ENCODE results near the gene CALCB.

DNA sequence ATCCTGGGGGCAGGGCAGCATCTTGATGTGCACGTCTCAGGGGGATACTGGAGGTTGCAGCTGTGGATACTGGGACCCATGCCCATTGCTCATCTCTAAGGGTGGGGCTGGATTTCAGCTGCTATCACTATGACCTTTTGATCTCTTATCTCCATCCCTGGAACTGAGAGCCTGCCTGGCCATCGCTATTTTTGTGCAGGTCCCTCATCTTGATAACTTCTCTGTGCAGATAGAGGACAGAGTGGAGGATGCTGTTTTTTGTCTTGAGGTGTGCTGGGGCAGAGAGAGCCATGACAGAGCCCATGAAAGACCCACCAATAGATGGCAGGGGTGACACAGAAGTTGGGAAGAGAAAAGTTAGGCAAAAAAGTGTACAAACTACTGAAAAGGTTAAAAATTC is 36.2 kb downstream of the CALCB start:
- TF ChIP-seq, protein P1, sequence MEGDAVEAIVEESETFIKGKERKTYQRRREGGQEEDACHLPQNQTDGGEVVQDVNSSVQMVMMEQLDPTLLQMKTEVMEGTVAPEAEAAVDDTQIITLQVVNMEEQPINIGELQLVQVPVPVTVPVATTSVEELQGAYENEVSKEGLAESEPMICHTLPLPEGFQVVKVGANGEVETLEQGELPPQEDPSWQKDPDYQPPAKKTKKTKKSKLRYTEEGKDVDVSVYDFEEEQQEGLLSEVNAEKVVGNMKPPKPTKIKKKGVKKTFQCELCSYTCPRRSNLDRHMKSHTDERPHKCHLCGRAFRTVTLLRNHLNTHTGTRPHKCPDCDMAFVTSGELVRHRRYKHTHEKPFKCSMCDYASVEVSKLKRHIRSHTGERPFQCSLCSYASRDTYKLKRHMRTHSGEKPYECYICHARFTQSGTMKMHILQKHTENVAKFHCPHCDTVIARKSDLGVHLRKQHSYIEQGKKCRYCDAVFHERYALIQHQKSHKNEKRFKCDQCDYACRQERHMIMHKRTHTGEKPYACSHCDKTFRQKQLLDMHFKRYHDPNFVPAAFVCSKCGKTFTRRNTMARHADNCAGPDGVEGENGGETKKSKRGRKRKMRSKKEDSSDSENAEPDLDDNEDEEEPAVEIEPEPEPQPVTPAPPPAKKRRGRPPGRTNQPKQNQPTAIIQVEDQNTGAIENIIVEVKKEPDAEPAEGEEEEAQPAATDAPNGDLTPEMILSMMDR (tag by site-specific recombination; IDR thresholded peaks at IDR 0.05): no peak
- TF ChIP-seq ZNF266 (tag by site-specific recombination; IDR thresholded peaks at IDR 0.05; ENCODE audit: low read depth): no peak
- TF ChIP-seq ZNF292 (tag by site-specific recombination; IDR thresholded peaks at IDR 0.05; ENCODE audit: borderline replicate concordance, low read depth): no peak
- no peak for TF ChIP-seq ZNF274 (IDR thresholded peaks at IDR 0.05; ENCODE audit: low read length)
- no peak for TF ChIP-seq ZNF274 (tag by site-specific recombination; IDR thresholded peaks at IDR 0.05; ENCODE audit: borderline replicate concordance)
- TF ChIP-seq ZNF792 (tag by site-specific recombination; IDR thresholded peaks at IDR 0.05): no peak
- TF ChIP-seq TRIM28 (IDR thresholded peaks at IDR 0.05; ENCODE audit: borderline replicate concordance, low read length): no peak
- TF ChIP-seq, protein P2, sequence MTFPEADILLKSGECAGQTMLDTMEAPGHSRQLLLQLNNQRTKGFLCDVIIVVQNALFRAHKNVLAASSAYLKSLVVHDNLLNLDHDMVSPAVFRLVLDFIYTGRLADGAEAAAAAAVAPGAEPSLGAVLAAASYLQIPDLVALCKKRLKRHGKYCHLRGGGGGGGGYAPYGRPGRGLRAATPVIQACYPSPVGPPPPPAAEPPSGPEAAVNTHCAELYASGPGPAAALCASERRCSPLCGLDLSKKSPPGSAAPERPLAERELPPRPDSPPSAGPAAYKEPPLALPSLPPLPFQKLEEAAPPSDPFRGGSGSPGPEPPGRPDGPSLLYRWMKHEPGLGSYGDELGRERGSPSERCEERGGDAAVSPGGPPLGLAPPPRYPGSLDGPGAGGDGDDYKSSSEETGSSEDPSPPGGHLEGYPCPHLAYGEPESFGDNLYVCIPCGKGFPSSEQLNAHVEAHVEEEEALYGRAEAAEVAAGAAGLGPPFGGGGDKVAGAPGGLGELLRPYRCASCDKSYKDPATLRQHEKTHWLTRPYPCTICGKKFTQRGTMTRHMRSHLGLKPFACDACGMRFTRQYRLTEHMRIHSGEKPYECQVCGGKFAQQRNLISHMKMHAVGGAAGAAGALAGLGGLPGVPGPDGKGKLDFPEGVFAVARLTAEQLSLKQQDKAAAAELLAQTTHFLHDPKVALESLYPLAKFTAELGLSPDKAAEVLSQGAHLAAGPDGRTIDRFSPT (tag by site-specific recombination; IDR thresholded peaks at IDR 0.05): no peak
- no peak for TF ChIP-seq ZNF24 (tag by site-specific recombination; IDR thresholded peaks at IDR 0.05)

Measured in HEK293 (cell line).